ENCODE results near the gene GRM6. TPM values are rescaled to one million over a fixed set of nuclear protein-coding genes. Genes with fewer than 3 reads are reported as not detected.
A peak's percentile ranks its signal among the peaks of the same experiment; 100 is the strongest.

Gene GRM6
- not detected in 2 replicates for total RNA-seq (2014; rRNA removed; shearing (Covaris generic))
- not detected in 2 replicates for polyA plus RNA-seq (2014; cell fraction: nucleus; rRNA removed)

GRCh38 chr5:178994580-178995340, at the start of gene GRM6:
Gene GRM6 (minus strand): TSS chr5:178995320. CDS start chr5:178994944, 376 bp downstream.
- no peak for DNase-seq (ENCODE audit: extremely low read depth, low read depth)

DNA sequence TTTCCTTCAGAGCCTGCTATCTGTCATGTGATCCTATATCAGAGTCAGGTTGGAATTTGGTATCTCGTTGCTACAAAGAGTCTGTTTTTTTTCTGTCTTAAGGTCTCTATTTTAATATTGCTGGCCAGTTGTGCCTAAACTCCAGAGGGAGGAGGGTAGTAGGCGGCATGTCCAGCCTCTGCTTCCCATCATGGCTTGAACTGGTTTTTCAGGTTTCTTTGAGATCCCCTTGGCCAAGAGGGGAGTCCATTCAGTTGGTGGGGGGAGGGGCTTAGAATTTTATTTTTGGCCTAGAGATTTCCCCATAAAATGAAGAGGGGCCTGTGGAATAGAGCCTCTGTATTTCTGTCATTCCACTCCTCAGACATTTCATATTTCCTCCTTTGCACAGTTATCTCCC, 49.6 kb upstream of the GRM6 start:
- no peak for DNase-seq (ENCODE audit: extremely low read depth, low read depth)

- DNase-seq (ENCODE audit: extremely low read depth, low read depth): no peak
These were observed 38.0 kb upstream of the GRM6 start for GRCh38 chr5:179033004-179033580.

DNA sequence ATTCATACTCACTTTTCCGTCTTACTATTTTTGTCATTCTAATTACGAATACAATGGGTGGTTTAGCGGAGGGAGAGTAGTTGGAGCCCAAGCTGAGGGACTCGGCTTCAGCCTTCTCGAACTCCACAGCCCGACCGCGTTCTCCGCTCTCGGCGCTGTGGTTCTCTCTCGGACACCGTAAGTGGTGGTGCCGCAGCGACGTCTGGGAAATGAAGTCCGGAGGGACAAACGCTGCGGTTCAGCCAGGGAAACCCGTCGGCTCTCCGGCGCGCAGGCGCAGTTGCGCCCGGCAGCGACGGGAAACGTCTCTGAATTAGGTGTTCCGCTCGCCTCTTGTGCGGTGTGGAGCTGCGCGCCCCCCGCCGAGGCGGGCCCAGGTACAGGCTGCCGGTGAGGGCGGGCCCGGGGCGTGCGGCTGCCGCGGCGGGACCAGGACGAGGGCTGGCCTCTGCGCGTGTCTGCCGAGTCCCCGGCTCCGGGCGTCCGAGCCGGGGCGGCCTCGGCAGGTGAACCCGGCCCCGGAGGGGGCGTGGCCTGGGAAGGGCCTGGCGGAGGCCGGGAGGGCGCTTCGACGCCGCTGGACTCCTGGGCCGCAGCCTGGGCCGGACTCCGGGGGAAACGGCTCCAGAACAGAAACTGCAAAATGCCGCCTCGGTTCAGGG, 28.5 kb upstream of the GRM6 start, which contains the start of gene ZNF879:
ZNF879 (plus strand) TSS at position 277 of the 662 bp plus-strand sequence. CDS start 1,201 bp downstream, outside the sequence.
- DNase-seq (ENCODE audit: extremely low read depth, low read depth): peak; percentile 85

DNA sequence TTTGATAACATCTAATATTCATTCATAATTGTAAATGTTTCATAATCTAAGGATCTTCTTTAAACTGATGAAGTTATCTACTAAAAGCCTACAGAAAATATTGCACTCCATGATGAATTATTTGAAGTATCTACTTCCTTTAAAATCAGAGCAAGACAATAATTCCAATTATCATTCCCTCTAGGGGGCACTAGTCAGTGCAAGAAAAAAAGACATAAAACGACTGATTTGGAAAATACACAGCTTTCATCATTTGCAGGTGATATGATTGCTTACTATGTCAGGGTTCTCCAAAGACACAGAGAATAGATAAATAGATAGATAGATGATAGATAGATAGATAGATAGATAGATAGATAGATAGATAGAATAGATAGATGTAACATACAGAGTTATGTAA, 13.5 kb upstream of the GRM6 start:
- no peak for DNase-seq (ENCODE audit: extremely low read depth, low read depth)

DNA sequence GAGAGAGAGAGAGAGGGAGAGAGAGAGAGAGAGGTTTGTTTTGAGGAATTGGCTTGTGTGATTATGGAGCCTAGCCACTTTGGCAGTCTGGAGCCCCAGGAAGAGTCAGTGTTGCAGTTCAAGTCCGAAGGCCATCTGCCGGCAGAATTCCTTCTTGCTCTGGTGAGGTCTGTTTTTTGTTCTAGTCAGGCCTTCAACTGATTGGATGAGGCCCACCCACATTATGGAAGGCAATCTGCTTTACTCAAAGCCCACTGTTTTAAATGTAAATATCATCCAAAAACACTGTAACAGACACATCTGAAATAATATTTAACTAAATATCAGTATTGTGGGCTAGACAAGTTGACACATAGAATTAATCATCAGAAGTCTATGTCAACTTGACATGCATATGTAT, 11.4 kb upstream of the GRM6 start:
- DNase-seq (ENCODE audit: extremely low read depth, low read depth): no peak

DNA sequence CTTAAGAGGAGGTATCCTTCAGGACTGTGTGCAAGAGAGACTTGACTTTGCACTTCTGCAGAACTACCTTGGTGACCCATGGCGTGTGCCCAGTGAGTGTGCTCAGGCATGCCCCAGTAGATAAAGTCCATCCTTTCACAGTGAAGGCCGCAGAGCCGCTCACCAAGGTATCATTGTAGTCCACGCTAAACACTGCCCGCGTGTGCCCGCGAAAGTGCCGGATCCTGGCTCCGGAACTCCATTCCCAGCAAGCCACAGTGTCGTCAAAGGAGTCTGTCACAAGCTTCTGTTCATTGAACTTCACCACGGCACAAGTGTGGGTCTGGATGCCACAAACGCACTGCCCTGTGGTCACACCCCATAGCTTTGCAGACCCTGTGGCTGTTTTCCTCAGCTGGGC, 3.3 kb upstream of the GRM6 start:
- no peak for DNase-seq (ENCODE audit: extremely low read depth, low read depth)

- DNase-seq (ENCODE audit: extremely low read depth, low read depth): no peak
These were observed 2.1 kb upstream of the GRM6 start for GRCh38 chr5:178997191-178997590.

- no peak for DNase-seq (ENCODE audit: extremely low read depth, low read depth)
These were observed 1.0 kb upstream of the GRM6 start for GRCh38 chr5:178996156-178996555.

DNA sequence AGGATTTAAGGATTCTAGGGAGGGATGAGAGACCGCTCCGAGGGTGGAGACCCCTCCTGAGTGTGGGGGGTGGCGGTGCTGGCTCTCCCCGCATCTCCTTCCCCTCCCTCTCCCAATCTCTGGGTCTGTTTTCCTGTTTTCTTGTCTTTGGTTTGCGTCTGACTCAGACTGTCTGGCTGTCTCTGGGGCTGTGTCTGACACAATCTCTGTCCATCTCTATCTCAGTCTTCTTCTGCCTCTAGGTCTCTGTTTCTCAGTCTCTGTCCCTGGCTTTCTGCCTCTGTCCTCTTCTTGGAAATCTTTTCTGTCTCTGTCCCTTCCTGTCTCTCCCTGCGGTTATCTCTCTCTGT, 196 bp upstream of the GRM6 start:
- no peak for DNase-seq (ENCODE audit: extremely low read depth, low read depth)

DNA sequence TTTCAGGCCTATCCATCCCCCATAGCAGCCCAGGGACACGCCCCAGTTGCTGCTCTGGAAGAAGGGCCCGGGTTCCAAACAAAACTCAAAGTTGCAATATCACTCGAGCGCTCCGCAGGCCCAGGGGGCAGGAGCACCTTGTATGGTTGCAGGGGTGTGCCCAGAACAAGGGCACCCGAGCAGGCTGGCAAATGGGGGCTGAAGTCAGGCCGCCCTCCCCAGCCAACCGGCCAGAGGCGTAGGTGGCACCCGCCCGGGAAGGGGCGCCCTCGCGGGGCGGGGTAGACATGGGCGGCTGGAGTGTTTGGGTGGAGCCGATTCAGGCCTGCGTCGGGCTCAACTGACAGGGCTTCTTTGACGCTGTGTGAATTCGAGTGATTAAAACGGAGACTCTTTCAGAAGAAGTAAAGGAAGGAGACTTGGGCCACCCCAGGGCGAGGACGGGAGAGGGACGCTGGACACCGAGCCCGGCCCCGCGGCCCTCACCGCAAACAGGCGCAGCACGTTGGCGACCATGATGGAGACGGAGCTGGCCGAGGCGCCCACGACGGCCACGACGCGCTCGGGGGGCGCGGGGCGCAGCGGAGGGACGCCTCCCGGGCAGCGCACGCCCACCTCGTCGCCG, 1.1 kb downstream of the GRM6 start:
- DNase-seq (ENCODE audit: extremely low read depth, low read depth): no peak

DNA sequence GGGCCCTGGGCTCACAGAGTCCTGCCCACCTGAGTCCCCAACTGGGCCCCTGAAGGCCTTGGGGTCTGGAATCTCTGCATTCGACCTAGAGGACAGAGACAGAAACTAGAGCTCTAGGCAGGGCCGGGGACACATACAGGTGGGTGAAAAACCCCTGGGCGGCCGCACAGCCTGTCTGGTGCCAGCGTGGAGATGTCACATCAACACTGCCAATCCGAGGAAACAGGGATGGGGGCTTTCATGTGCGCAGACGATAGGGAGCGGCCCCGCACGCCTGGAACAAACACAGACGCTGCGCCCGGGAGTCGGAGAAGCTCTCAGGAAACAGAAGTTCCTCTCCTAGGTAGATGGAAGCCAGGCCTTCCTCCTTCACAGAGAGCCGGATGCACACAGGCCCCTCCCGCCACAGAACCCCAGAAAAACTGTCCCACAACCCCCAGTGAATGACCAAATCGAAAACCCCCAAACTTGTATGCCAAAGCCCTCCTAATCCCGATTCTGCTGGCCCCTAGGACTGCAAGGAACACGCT, 1.8 kb downstream of the GRM6 start:
- DNase-seq (ENCODE audit: extremely low read depth, low read depth): no peak

- no peak for DNase-seq (ENCODE audit: extremely low read depth, low read depth)
These were observed 2.7 kb downstream of the GRM6 start for GRCh38 chr5:178992291-178992895.

- DNase-seq (ENCODE audit: extremely low read depth, low read depth): no peak
These were observed 3.7 kb downstream of the GRM6 start for GRCh38 chr5:178991190-178992145.

DNA sequence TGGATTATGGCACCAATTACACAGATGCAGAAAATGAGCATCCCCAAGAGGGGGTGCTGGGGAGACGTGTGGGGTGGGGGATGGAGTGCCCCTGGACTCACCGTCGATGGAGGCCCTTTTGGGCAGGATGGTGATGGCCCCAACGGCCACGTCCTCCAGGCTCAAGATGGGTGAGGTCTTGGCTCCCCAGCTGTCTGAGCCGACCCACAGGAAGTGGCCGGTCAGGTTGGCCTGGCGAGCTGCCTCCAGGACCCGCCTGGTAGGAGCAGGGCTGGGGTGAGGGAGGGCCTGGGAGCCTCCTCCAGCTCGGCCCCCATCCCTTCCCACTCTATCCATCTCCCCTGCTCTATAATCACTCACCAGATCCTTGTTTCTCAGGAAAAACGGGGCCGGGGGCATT, 4.6 kb downstream of the GRM6 start:
- DNase-seq (ENCODE audit: extremely low read depth, low read depth): no peak

GRCh38 chr5:178989311-178989710, 5.8 kb downstream of the GRM6 start:
- DNase-seq (ENCODE audit: extremely low read depth, low read depth): no peak

DNA sequence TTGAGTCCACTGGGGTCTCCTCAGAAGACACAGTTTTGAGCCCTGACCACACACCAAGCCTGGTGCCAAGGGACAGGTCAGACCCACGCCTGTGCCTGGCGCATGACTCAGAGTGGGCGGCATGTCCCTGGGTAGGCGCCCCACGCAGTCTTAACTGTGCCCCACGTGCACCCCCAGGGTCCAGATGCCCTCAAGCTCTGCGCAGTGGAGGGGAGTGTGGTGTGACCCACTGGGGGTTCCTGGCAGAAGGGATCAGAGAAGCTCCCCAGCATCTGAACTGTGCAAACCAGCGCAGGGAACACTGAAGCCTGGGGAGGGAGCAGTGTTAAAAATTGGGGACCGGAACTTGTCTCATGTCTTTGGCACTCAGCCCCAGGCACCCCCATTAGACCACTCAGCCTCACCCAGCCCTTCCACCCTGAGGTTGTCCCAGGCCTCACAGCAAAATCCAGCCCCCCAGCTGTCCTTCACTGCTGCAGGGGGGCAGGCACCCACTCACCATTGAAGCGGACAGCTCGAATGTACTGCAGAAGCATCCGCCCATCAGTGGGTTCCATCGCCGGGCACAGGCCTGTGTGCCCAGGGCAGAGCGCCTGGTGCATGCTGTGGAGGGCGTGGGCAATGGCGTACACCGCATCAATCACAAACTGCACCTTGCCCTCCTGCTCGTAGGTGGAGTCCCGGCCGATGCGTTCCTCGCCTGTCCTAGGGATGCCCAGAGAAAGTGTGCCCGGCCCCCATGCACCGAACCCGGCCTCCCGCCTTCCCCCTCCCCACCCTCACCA, 6.5 kb downstream of the GRM6 start:
- DNase-seq (ENCODE audit: extremely low read depth, low read depth): no peak

GRCh38 chr5:178986326-178986960, 8.7 kb downstream of the GRM6 start:
- DNase-seq (ENCODE audit: extremely low read depth, low read depth): no peak

Data from NCI-H460 (cell line).